NCI-H345 treated with DMSO at 0.1 percent for 48 hours (cell line): ENCODE data around the gene SCYGR2.

Experiments used
- DNase-seq: peaks from one replicate; lab custom pipeline; 2025; ENCODE audit not compliant: unreplicated experiment; lab: John Stamatoyannopoulos, UW

Gene SCYGR2

DNA sequence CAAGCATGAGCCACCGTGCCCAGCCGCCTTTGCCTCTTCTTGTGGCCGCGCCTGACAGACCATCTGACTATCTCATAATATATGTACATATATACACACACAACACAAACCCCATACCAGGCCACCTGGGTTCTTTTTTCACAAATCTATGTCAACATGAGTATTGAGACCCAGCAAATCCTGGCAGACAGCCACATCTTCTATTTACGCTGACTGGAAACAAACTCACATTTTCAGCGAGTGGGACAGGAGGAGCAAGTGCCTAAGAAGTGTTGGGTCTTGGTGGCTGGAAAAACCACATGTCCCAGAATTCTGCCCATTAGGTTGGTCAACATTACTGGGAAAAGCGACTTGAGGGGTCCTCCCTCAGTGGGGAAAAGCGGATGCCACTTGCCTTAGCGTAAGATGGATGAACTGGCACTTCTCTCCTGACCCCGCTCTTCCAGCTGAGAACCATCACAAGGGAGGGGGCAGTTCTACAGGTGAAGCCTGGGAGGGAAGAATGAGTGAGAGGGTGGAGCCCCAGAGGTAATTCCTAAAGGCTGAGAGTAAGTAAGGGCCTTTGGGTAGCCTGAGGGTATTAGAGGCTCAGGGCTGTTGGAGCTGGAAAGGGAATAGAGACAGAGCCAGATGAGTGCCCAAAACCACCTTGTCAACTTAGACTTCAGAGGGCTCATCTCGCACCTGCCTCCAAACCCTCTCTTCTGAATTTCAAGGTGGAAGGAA is 14.0 kb downstream of the SCYGR2 start:
- peak; percentile 78 for DNase-seq

DNA sequence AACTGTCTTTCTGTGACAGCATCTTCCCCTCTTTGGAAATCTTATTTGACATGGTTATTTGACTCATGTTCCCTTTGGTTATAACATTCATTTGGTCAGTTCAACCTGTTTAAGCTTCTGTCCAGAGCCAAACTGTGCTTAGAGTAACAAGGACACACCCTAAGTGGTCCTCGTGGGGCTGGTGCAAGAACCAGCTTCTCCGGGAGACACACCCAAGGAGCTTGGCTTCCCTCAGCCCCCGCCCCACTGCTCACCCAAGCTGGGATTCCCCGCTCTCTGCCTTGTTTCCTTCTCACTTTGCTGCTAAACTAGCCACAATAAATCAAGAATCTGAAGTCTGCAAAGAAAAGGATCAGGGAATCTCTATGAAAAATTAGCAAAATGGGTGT is 14.6 kb downstream of the SCYGR2 start:
- no peak for DNase-seq

DNA sequence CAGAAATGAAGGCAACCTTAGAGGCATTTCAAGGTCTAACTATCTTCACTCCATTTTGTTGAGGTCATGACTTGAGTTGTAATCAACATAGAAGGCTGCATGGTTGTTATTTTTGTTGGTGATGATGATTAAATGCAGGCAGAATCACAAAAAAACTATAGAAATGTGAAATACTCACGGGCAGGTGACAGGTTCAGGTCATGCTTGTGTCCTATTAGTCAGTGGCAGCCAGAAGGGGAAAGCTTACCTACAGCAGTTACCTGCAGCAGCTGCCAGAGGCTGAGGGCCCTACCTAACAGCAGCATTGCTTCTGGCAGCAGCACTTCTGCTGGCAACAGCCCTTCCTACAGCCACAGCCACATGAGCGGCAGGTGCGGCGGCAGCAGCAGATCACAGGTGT is 15.6 kb downstream of the SCYGR2 start:
- DNase-seq: no peak

GRCh38 chr2:227614740-227615139 is 16.0 kb downstream of the SCYGR2 start, which contains the start of gene SCYGR3:
SCYGR3 (minus strand) TSS chr2:227614840; CDS start chr2:227614840, 0 bp downstream.
- DNase-seq: no peak

DNA sequence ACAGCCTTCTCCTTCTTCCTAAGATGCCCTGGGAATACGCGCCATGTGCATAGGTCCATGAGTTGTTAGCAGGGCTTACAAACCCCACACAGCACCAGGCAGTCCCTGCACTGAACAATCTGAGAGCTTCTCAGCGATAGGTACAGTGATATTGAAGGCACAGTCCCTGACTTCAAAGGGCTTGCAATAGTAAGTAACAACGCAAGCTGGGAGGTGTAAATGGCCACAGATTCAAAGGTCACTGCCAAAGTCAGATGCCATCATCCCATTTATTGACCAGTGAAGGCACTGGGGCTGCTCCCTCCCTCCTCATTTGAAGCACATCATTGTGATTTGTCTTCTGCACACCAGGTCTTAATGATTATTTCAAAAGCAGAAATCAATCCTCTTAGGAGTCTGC is 16.5 kb downstream of the SCYGR2 start:
- no peak for DNase-seq

GRCh38 chr2:227615906-227616305 is 17.2 kb downstream of the SCYGR2 start:
- DNase-seq: no peak

GRCh38 chr2:227616631-227617030 is 17.9 kb downstream of the SCYGR2 start:
- no peak for DNase-seq

DNA sequence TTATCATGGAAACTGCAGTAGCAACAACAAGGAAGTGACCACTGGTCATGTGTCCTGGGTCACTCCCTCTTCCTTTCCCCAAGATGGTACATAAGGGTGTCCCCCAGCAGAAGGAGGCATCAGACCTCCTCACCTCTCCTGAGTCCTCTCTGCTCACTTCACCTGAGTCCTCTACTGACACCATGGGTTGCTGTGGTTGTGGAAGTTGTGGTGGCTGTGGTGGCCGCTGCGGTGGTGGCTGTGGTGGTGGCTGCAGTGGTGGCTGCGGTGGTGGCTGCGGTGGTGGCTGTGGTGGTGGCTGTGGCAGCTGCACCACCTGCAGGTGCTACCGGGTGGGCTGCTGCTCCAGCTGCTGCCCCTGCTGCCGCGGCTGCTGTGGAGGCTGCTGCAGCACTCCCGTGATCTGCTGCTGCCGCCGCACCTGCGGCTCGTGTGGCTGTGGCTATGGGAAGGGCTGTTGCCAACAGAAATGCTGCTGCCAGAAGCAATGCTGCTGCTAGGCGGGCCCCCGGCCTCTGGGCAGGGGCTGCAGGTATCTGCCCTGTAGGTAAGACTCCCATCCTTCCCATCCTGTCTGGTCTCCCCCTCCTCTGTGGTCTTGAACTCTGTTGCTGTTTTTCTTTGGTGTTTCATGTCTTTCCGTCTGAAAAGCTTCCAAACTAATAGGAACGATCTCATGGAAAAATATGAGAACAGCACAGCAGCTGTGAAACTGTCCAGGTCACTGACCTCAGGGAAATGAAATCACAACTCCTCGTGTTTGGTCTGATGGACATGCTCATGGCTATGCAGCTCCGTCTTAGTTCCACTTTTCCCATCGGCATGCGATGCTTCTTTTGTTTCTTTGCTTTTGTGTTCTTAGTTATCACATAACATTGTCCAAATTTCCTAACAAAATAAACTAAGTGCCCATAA is 18.9 kb downstream of the SCYGR2 start, which contains the start of gene SCYGR4:
SCYGR4 (plus strand) TSS at position 183 of the 915 bp plus-strand sequence; CDS start at position 183, 0 bp downstream.
- no peak for DNase-seq

DNA sequence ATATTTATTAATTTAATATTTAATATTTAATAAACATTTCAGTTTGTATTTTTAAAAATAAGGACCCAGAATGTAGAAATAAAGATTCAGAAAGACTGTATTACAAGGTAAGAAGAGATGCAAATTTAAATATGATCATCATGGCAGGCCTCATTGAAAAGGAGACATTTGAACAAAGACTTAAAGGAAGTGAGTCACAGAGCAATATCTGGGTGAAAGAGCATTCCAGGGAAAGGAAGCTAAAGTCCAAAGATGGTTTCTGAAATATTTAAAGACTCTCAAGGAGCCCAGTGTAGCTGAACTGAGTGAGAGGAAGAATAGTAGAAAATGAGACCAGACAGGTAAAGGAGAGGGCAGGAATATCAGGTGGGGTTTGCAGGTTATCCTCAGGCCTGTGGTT is 24.5 kb downstream of the SCYGR2 start:
- DNase-seq: no peak

DNA sequence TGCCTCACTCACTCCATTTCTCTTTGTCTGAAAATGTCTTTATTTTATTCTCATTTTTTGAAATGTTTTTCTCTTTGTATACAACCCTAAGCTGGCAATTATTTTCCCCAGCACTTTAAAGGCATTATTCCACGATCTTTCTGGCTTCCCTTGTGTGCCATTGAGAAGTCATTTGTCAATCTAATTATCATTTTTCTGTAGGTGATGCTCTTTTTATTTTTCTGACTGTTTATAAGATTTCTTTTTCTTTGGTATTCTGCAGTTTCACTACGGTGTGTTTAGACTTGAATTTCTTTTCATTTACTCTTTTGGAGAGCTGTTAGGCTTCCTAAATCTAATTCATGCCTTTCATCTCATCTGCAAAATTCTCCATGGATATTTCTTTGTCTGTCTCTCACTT is 26.7 kb downstream of the SCYGR2 start:
- DNase-seq: no peak

- DNase-seq: no peak
Measured at GRCh38 chr2:227626580-227627151, 28.0 kb downstream of the SCYGR2 start.

- DNase-seq: no peak
Measured at GRCh38 chr2:227627769-227628168, 29.1 kb downstream of the SCYGR2 start.

DNA sequence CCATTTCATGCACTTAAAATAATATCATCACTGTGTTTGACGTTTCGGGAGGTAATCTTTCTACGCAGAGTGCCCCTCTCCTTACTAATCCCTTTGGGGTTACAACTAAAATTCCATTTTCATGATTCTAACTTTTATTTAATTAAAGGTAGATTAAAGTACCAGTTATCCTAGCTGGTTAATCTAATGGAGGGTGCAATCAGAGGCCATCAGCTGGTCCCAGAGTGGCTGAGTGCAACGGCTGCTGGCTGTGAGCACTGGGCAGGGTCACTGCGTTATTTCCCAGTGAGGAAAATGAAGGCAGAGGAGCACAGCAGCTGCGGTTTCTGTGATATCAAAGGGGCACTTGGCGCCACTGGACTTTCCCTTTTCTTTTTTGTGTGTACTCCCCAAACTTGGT is 30.7 kb downstream of the SCYGR2 start:
- no peak for DNase-seq

- DNase-seq: no peak
Measured at GRCh38 chr2:227630322-227630721, 31.6 kb downstream of the SCYGR2 start.

- no peak for DNase-seq
Measured at GRCh38 chr2:227632827-227633226, 34.1 kb downstream of the SCYGR2 start.

DNA sequence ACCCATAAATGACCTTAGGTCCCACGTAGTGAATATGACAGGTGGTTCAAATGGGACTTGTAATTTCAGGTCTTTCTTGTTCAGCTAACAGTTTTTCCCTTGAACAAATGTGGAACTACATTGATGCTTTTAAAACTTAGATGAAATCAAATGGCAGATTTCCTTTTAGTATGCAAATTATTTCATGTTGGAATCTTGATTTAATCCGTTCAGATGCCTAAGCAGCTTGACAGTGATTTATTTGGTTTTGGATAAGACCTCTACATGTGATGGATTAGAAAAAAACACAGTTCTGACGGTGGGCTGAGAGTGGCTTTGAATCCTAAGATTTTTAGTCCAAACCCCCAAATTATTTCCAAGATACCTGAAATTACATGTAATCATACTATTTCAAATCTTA is 35.5 kb downstream of the SCYGR2 start:
- DNase-seq: no peak

DNA sequence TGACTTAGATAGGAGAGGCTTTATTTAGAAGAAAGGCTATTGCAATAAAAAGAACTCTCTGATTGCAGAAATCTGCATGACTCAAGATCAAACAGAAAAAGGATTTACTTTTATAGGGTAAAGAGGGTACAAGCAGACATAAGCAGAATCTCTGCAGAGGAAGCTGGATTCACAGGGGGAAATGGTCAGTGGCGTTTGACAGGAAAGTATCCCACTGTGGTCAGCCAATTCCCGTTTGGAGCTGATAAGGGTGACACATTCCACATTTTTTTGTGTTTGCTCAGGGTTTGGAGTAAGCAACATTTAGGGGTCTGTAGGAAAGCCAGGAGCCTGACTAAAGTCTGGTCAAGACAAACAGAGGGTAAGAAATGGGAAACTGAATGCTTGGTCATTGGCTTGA is 44.0 kb downstream of the SCYGR2 start:
- DNase-seq: no peak

GRCh38 chr2:227643990-227644551 is 45.4 kb downstream of the SCYGR2 start:
- DNase-seq: no peak
